GM21526 (cell line): ENCODE data around the gene PRKRIP1.

Experiments used
- ATAC-seq: cut with Tn5 transposase; IDR thresholded peaks from one replicate; pipeline ENCODE4 v1.9.1; 2021; ENCODE audit warnings: moderate library complexity; ENCODE audit not compliant: unreplicated experiment, low FRiP score

PRKRIP1 gene

DNA sequence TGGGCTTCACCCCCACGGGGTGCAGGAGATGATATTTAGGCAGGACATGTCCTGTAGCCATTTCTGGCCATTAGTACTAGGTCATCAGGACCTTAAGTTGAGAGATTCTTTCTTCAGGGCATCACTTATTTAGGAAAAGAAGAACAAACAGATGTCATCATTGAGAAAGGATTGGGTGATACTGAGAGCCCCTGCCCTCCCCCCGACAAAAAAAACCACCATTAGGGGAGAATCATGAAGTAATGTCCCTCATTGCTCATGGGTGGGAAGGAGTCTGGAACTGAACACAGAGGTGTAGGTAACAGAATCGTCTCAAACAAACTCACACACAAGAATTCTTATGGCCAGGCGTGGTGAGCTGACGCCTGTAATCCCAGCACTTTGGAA is 30.8 kb downstream of the PRKRIP1 start:
- no peak for ATAC-seq

DNA sequence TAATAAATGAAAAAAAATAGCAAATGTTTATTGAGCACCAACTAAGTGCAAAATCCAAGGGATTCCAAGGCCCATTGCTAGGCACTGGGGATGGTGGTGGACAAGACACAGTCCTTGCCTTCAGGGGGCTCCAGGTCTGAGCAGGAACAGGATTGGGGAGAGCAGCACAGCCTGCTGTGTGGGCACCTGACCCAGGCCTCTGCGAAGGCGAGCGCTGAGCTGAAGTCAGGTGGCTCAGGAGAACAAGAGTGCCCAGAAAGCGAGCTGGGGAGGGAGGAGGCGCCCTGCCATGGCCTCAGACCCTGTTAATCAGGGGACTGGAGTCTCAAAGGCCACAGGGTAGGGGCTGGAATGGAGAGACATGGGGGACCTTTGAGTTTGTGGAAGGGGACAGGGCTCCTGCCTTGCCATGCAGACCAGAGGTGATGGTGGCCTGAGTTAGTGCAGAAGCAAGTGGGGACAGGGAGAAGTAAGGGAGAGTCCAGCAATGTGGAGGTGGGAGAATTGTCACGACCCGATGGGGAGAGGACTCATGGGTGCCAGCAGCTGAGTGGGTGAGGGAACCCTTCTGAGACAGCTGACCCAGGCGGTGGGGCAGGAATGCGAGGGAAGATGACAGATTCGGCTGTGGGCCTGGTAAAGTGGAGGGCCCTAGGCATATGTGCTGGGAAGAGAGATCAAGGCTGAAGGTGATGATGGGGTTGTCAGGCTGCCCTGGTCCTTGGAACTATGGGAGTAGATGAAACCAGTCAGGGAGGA is 33.2 kb downstream of the PRKRIP1 start:
- no peak for ATAC-seq

DNA sequence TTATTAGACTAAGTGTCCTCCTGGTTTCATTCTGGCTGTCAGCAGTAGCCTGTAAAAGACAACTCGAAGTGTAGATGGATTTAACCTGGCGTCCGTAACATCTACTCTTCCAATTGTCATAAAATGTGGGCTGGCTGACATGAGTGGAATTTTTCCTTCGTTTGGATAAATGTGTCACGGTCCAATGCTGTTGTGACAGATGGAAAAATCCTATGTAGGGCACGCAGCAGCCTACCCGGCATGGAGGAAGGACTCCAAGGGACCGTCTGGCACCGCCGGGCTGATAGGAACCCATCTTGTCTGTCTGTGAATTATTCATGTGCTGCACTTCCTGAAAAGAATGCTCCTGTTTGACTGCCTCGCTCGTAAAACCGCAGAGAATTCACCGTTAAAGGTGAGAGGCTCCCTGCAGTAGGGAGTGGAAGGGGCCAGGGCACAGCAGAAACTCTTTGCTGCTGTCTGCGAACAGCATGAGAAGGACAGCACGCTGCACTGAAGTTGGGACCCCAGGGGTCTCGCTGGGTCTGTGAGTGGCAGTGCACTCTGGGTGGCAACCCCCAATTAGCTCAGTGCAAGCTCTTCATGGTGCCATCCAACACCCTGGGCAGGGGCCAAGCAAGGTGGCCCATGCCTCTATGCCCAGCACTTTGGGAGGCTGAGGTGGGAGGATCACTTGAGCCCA is 35.6 kb downstream of the PRKRIP1 start:
- ATAC-seq: no peak

DNA sequence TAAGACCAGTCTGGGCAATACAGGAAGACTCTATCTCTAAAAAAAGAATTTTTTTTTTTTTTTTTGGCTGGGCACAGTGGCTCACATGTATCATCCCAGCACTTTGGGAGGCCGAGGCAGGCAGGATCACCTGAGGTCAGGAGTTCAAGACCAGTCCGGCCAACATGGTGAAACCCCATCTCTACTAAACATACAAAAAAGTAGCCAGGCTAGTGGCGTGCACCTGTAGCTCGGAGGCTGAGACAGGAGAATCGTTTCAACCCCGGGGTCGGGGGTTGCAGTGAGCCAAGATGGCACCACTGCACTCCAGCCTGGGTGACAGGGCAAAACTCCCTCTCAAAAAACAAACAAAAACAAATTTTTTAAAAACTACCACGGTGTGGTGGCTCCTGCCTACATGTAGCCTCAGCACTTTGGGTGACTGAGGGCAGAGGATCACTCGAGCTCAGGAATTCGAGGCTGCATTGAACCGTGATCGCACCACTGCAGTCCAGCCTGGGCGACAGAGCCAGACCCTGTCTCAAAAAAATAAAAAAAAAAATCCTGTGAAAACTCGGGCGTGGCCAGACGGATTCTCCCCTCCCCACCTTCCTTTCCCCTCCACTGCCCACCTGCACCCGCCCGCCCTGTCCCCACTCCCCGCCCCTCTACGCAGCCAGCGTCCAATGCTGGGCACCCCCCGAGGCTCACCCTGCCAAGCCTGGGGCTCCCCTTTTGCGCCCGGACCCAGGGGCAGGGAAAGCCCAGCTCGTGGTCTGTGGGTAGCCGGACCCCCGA is 36.5 kb downstream of the PRKRIP1 start:
- ATAC-seq: peak; percentile 18

DNA sequence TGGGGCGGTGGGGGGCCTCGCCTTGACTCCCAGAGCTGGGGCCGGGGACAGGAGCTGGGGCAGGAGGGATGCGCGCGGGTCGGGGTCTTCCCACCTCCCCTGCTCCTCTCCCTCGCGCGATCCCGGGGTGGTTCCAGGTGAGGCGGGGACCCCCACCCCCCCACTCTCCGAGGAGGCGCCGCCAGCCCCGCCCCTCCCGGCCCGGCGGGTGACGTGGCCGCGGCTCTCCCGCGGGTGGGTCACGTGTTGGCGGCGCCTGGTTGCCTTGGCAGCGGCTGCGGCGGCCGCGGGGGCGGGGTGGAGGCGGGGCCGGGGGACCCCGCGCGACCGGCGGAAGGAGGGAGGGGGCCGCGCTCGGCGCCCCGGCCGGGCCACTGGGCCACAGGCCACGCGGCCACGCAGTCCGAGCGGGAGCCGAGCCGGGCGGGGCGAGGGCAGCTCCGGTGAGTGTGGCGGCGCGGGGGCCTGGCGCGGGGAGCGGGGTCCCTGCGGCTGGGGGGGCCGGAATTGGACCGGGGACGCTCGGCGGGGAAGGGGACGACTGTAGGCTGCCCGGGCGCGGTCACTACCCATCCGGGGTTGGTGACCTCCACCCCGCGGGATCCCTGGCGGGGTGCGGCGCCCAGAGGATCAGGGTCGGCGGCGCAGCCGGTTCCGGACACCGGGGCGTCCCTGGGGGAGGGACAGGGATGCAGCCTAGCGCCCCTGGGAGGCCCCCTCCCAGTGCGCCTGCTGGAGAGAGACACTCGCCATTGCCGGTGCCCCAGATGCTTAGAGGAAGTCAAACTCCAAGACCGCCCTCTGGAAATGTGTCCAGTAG is 37.3 kb downstream of the PRKRIP1 start, which contains the start of gene ORAI2:
ORAI2 (plus strand) TSS at position 357 of the 820 bp plus-strand sequence. CDS start 5,382 bp downstream, outside the sequence.
- ATAC-seq: peak; percentile 50

DNA sequence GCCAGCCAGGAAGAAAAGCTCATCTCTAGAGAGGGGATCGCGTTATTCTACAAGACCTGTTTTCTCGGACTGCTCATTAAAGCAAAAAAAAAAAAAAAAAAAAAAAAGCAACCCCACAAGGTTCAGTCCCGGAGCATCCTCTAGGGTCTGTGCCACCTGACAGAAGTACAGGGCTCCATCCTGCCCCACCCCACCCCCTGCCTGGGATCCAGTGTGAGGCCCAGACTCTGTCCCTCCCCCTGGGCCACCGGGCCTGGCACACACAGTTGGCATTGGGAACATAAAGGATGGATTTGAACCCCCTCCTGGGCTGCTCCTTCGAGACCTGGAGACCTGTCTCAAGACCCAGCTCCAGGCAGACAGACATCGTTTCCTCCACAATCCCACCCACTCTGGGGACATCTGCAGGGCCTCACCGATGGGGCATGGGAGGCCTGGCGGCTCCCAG is 37.9 kb downstream of the PRKRIP1 start:
- no peak for ATAC-seq

DNA sequence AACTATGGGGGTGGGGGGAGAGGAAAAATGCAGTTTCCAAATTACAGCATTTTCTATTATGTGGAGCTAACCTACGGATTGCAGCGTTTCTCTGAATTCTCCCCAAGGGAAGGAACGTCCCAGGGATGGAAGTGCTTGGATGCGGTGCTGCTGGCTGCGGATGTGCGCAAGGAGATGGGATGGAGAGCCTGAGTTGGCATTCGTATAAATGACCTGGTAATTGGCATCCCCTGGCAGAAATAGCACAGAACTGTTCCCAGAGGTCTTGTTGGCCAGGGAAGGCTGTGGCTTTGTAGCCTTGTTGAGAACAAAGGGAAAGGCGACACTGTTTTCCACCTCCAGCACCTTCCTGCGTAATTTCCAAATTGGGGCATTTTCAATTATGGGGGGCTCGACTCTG is 40.0 kb downstream of the PRKRIP1 start:
- no peak for ATAC-seq

DNA sequence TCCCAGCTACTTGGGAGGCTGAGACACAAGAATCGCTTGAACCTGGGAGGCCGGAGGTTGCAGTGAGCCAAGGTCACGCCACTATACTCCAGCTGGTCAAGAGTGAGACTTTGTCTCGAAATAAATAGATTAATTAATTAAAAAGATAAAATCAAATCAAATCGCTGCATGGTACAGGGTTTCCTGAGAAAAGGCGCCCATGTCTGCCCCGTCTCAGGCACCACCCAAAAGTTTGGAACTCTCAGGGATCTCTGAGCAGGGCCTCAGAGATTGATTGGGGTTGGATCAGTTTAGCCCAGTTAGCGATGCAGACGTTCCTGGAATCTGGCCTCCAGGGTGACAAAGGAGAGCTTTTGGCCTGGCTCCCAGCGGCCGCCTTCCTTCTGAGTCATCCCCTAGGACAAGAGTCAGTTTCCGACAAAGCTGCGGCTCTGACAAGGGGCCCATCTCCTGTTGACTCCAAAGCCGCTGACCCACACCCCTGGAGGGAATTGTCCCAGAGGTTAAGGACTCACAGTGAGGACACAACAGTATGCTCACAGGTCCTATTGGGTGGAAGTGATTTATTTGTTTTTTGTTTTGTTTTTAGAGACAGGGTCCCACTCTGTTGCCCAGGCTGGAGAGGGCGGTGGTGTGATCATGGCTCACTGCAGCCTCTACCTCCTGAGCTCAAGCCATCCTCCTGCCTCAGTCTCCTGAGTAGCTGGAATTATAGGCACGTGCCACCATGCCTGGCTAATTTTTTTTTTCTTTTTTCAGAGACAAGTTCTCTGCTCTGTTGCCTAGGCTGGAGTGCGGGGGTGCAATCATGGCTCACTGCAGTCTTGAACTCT is 44.0 kb downstream of the PRKRIP1 start:
- no peak for ATAC-seq

DNA sequence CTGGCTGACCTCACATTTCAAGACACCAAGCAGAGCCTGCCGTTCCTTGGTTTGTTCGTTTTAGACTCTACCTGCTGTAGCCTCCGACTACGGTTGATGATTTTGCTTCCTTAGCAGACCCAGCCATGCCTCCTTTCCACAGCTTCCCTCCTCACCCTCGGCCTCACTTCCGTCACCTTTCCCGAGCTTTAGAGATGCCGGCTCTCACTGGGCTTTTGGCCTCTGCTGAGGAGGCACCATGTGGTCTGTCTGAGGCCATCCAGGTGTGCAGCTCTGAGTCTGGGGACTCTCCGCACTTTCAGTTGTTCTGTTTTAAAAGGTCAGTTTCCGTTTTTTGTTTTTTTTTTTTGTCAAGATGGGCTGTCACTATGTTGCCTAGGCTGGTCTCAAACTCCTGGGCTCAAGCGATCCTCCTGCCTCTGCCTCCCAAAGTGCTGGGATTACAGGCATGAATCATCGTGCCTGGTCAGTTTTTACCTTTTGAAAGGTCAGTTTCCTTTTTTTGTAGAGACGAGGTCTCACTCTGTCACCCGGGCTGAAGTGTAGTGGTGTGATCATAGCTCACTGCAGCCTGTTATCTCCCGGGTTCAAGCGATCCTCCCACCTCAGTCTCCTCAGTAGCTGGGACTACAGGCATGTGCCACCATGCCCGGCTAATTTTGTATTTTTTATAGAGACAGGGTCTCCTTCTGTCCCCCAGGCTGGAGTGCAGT is 49.0 kb downstream of the PRKRIP1 start:
- ATAC-seq: peak; percentile 30

DNA sequence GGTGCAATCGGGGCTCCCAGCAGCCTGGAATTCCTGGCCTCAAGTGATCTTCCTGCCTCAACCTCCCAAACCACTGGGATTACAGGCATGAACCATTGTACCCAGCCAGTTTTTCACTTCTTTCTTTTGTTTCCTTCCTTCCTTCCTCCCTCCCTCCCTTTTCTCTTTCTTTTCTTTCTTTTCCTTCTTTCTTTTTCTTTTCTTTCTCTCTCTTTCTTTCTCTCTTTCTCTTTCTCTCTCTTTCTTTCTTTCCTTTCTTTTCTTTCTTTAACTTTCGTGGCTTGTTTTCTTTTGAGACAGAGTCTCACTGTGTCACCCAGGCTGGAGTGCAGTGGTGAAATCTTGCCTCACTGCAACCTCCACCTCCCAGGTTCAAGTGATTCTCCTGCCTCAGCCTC is 49.5 kb downstream of the PRKRIP1 start:
- ATAC-seq: no peak

DNA sequence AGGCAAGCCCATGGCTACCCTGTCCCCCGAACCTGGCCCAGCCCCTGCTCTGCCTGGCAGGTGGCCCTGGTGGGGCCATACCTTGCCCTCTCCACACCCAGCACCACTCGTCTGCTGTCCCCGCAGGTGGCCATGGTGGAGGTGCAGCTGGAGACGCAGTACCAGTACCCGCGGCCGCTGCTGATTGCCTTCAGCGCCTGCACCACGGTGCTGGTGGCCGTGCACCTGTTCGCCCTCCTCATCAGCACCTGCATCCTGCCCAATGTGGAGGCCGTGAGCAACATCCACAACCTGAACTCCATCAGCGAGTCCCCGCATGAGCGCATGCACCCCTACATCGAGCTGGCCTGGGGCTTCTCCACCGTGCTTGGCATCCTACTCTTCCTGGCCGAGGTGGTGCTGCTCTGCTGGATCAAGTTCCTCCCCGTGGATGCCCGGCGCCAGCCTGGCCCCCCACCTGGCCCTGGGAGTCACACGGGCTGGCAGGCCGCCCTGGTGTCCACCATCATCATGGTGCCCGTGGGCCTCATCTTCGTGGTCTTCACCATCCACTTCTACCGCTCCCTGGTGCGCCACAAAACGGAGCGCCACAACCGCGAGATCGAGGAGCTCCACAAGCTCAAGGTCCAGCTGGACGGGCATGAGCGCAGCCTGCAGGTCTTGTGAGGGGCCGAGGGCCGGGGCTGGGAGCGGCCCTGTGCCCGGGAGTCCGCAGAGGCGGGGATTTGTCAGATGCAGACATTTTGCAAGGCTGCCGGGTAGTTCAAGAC is 50.4 kb downstream of the PRKRIP1 start:
- ATAC-seq: no peak

DNA sequence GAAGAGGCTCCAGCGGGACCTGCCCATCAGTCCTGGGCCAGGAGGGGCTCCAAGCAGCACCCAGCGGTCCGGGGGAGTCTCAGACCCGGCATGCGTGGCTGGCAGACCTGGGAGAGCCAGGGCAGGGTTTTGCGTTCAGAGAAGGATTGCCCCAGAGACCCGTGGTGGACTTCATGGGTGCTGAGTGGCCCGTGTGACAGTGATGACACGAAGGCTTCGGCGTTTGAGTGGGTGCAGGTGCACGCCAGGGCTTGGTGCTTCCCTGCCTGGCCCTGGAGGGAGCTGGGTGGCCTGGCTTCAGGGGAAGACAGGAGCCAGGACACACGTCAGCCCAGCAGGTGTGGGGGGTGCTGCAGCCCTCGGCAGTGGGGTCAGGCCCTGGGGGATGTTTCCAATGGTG is 51.1 kb downstream of the PRKRIP1 start:
- ATAC-seq: no peak

DNA sequence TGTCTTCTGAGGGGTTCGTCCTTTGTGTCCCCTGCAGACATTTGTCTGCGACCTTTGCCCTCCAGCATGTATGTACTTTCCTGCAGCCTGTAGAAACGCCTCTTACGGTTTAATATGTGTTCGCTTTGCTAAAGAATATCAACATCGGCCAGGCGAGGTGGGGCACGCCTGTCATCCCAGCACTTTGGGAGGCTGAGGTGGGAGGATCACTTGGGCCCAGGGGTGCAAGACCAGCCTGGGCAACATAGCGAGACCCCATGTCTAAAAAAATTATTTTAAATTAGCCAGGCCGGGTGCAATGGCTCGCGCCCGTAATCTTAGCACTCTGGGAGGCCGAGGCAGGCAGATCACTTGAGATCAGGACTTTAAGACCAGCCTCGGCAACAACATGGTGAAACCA is 53.0 kb downstream of the PRKRIP1 start:
- no peak for ATAC-seq

DNA sequence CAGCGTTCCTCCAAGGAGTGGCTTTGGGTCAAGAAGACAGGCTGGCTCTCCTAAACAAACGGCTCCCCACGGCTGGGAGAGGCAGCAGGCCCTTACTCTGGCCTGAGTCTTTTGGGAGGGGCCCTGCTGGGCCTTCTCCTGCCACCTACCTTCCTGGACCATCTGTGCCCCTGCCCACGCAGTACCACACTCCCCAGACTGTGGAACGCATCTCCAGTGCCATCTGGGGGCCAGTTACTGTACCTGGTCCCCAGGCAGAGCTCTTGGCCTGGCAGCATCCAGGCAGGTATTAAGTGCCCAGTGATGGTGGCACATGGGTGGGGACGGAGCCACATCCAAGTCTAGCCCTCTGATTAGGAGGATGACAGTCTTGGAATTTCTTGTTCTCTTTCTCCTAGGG is 54.1 kb downstream of the PRKRIP1 start:
- ATAC-seq: no peak

DNA sequence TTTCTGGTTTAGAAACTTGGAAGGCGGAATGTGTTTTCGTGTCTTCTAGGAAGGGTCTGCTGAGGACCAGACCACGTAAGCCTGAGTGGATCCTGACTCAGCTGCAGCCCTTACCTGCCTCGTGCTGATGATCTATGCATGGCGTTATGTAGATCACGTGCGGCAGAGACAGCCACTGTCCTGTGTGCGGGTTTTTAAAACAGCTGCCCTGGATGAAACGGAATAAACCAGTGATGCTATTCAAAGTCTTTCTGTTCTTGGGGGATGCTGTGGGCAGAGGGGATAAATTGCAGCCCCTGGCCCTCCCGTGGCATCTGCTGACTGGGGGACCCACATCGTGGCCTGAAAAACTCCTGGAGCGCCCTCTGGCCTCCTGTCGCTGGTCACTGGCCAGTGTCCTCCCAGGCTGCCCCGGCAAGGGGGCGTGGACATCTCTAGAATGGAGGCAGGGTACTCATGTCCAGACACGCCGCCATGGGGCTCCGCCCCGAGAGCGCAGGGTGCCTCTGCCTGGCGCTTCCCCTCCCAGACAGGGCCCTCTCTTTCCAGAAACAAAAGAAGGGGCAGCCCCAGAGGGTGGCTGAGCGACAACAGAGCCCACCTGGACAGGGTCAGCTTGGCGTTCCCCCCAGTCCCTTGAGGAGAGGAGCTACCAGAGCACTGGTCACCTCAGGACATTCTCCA is 55.4 kb downstream of the PRKRIP1 start:
- no peak for ATAC-seq

DNA sequence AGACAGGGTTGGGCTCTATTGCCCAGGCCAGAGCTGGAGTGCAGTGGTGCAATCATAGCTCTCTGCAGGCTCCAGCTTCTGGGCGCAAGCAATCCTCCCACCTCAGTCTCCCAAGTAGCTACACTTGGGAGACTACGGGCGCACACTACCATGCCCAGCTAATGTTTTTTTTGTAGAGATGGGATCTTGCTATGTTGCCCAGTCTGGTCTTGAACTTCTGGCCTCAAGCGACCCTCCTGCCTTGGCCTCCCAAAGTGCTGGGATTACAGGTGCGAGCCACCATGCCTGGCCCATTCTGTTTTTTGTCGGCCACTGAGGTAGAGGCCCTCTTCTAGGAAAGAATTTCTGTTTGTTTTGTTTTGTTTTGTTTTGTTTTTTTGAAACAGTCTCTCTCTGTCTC is 56.3 kb downstream of the PRKRIP1 start:
- no peak for ATAC-seq

DNA sequence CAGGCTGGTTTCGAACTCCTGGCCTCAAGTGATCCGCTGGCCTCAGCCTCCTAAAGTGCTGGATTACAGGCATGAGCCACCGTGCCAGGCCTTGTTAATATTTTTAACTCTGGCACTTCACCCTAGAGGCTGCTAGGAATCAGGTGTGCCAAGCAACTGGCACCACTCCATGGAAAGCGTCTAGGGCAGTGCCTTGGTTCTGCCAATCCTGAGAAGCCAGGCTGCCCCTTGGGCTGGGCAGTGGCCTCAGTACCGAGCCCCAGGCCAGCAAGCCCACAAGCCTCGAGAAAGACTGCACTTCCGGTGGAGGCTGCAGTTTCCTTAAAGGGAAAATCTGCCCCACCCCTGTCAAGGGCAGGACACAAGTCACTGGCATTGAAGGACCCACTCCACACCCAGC is 57.2 kb downstream of the PRKRIP1 start:
- no peak for ATAC-seq

DNA sequence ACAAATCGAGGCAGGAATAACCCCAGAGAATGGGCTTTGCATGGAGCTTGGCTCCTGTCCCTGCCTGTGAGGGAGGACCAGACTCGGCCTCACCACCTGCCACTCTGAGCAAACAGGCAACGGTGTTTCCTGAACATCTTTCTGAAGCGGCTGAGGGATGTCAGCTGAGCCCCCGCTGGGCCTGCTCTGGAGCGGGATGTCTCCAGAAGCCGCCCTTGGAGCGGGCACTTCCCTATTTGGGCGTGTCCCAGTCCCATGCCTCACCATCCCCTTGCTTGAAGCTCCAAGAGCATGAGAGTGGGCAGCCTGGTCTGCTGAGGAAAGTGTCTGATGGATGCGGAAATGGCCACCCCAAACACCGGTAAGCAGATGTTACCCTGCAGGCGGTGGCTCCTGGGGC is 58.3 kb downstream of the PRKRIP1 start:
- no peak for ATAC-seq
